Activated CD8-positive, alpha-beta memory T cell treated with anti-CD3 and anti-CD28 coated beads, Interleukin-2, amount 10 ng/mL, durations not matched to agents 7 days and 5 days (primary cell): ENCODE results near the gene KCNQ4. TPM values are rescaled to one million over a fixed set of nuclear protein-coding genes. Genes with fewer than 3 reads are reported as not detected.

ENCODE experiments used
- ATAC-seq: fragments of 150-1000 bp; cut with Tn5 transposase; one replicate; pipeline ENCODE4 v1.10.0; 2021; ENCODE audit warnings: moderate library complexity
- CTCF ChIA-PET: fragments of 350-600 bp; sonication (Branson Sonifier 250); formaldehyde crosslinking; loops from one replicate; lab custom pipeline; 2021; ENCODE audit warnings: antibody characterized with exemption; lab: Charles Lee
- DNase-seq: peaks from one replicate; pipeline ENCODE4 v3.0.0-alpha.2; 2020
- H3K27ac Mint-ChIP-seq: one replicate; pipeline ENCODE4 v1.8.0; 2021; ENCODE audit warnings: mild to moderate bottlenecking, mixed read lengths
- H3K27me3 Mint-ChIP-seq: one replicate; pipeline ENCODE4 v1.8.0; 2021; ENCODE audit warnings: mixed read lengths
- H3K36me3 Mint-ChIP-seq: one replicate; pipeline ENCODE4 v1.8.0; 2021; ENCODE audit warnings: mild to moderate bottlenecking, mixed read lengths
- H3K4me1 Mint-ChIP-seq: one replicate; pipeline ENCODE4 v1.8.0; 2021; ENCODE audit warnings: mixed read lengths
- H3K4me3 Mint-ChIP-seq: one replicate; pipeline ENCODE4 v1.8.0; 2021; ENCODE audit warnings: mild to moderate bottlenecking, moderate library complexity, mixed read lengths
- H3K9me3 Mint-ChIP-seq: one replicate; pipeline ENCODE4 v1.8.0; 2022; ENCODE audit warnings: low read depth, mixed read lengths
- total RNA-seq, 2 experiments: library from RNA; stranded (reverse); gene quantifications; one replicate each; pipeline ENCODE4 v1.2.3, GENCODE V29; 2021

The KCNQ4 gene
- total RNA-seq, 2 experiments from 2014 or later: 0.12 to 0.44 TPM

DNA sequence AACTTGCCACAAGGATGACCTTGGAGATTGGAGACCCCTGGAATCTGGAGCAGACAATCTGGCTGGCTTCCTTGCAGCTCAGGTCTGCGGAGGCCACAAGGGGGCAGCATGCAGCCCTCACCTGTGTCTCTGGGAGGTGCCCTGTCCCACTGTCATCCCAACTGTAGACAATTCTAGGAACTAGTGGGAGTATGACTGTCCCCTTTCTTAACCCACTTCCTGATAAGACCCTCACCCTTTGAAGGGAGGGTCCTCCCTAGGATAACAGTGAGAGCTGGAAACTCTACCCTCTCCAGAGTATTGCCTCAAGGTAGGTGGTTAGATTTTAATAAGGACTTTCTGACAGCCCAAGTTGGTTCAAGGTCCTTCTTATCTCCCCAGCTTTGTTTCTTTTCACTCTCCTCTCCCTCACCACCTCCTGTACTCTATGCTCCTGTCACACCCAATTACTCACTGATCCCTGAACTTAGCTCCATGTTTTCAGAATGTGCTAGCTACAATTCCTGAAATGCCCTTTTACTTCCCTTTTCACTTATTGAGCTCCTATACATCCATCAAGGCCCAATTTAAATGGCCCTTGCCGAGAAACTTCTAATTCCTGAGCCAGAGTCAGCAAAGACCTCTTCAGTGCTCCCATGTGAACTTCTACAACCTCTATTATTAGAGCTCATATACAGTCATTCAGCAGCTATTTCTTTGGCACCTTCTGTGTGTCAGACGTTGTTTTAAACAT is 9.2 kb upstream of the KCNQ4 start:
- peaks cover 39% of the 10 kb centered on the region for H3K36me3 Mint-ChIP-seq
- DNase-seq (peak; percentile 75), ATAC-seq (peak; percentile 79)
- H3K4me3 Mint-ChIP-seq: no peak overlapping the region
- H3K4me1 Mint-ChIP-seq: peaks cover 24% of the 10 kb centered on the region
- H3K27me3 Mint-ChIP-seq: no peaks in the 10 kb centered on the region
- H3K27ac Mint-ChIP-seq: peak overlapping the region; percentile 29
- CTCF ChIA-PET: interaction anchor here (0.6 to 9.9 kb wide), 47 partner anchors 9 to 192 kb away, joined by 3 to 228 read pairs (median 4); partner anchors contain the start of gene KCNQ4
- H3K9me3 Mint-ChIP-seq: peaks cover 3% of the 10 kb centered on the region

DNA sequence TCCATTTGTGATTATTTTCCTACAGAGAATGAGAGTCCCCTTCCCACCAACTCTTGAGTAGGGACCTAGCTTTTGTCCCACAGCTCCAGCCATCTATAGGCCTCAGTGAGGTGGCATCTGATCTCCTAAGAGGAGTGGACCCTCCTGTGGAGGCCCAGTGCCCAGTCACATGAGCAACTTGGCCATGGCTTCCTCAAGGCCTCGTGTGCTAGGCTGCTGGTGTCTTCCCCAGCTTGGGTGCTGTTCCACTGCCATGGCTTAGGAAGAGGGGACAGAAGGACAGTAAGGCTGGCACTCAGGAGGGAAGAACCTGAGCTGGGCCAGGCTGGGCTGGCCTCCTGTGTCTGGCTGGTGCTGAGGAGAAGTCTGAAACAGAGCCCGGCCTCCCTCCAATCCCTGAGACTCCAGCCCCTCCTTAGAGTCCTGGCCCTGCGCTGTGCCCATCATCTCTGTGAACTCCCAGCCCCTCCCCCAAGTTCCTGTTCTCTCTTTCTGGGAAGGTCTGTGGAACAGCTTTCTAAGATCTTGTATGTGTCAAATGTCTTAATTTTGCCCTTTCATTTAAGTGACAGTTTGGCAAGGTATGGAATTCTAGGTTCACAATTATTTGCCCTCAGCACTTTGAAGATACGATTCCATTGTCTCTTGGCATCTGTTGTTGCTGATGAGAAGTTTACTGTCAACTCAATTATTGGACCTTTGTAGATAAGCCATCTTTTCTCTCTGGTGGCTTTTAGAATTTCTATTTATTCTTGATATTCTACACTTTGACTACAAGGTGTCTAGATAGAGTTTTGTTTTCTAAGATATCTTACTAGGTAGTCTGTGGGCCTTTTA is 7.1 kb upstream of the KCNQ4 start:
- CTCF ChIA-PET: interaction anchor here (0.7 to 9.9 kb wide), 6 partner anchors 11 to 560 kb away, joined by 3 to 228 read pairs (median 6); no protein-coding TSS in a partner anchor
- no peak overlapping the region for H3K27ac Mint-ChIP-seq
- no peak overlapping the region for H3K4me3 Mint-ChIP-seq
- peaks cover 32% of the 10 kb centered on the region for H3K36me3 Mint-ChIP-seq
- H3K4me1 Mint-ChIP-seq: peaks cover 12% of the 10 kb centered on the region
- H3K9me3 Mint-ChIP-seq: peaks cover 3% of the 10 kb centered on the region
- ATAC-seq (no peak), DNase-seq (no peak)
- H3K27me3 Mint-ChIP-seq: no peaks in the 10 kb centered on the region

DNA sequence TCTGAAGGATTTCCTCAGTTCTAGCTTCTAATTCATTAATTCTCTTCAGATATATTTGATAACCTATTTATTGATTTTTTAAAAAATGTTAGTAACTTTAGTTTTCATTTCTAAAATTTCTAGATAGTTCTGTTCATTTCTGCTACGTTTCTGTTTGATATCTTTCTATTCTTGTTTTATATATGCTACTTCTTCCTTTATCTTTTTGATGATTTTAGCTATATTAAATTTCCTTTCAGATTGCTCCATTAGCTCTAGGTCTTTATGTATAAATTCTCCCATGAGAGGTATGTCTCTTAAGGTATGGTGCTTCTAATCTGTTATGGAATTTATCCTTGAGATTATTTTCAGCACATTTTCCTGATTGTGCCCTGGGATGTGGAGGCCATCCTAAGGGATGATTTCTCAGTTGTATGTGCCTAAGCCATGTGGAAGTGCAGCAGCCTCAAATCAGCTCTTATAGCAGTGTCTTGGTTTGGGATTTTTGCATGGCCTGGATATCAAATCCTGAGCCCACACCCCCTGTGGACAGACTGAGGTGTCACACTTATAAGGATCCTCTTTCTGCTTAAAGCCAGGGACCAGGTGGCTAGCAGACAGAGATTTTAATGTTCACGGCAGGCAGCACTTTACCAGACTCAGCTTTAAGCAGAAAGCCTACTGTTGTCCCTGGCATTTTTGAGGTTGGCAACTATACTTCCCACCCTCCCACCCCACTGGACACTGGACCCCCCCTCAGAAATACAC is 6.2 kb upstream of the KCNQ4 start:
- Mint-ChIP-seq H3K4me3 (no peak overlapping the region), H3K9me3 (peaks cover 3% of the 10 kb centered on the region), H3K36me3 (peaks cover 32% of the 10 kb centered on the region), H3K27me3 (peaks cover 8% of the 10 kb centered on the region), H3K4me1 (peaks cover 12% of the 10 kb centered on the region), H3K27ac (no peak overlapping the region)
- DNase-seq (no peak), ATAC-seq (no peak)
- CTCF ChIA-PET: interaction anchor here (1.0 to 9.9 kb wide), 4 partner anchors 10 to 173 kb away, joined by 3 to 228 read pairs (median 50); no protein-coding TSS in a partner anchor

DNA sequence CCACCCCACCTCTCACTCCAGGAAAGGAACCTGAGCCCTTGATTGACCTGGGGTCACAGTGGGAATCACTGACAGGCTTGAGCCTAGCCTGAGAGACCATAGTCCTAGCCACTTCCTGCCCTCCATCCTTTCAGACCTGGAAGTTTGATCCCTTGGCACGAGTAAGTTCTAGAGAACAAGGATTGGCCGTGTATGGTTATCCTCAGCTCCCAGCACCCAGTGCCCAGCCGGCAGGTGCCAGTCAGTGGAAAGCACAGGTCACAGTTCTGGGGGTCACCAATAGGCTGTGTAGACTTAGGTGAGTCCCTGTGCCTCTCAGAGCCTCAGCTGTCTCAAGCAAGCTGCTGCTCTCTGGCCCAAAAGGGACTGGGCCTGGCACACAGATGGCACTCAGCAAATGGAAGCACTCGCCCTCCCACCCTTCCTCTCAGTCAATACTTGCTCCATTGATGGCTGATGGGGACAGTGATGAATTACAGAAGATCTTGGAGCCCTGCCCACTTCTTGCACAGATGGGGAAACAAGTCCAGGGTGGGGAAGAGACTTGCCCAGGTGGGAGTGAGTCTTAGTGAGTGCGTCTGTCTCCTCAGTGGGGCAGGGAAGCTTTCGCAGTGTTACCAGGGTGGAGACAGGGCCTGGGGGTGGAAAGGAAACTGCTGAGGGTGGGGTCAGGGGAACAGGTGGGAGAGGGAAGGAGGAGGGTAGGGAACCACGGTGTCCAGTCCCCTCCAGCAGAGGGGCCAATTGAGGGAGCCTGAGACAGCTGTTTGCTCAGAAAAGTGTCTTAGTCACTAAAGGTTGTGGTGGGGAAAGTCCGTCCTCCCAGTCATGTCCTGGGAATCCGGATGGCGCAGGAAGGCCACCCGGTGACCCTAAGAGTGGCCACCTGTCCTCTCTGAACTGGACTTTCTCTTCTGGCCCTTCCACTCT is 2.6 kb upstream of the KCNQ4 start:
- no peak overlapping the region for H3K27ac Mint-ChIP-seq
- no peak for ATAC-seq

DNA sequence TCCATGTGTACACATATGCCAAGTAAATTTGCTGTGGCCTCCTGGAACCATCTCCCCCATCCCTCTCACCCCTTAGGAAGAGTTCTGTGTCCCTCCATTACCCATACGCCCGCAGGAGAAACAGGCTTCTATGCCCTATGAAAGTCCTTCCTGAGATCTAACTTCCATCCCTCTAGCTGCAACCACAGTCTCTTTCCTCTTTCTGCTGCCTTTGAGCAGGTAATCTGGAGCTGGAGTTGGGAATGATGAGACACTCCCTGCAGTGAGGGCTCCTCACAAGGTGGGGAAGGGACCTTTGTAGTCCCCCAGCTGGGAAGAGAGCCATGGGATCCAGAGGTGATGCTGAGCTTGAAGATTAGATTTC is 2.0 kb upstream of the KCNQ4 start:
- Mint-ChIP-seq H3K36me3 (peaks cover 14% of the 10 kb centered on the region), H3K4me3 (no peak overlapping the region), H3K27ac (no peak overlapping the region), H3K9me3 (peaks cover 3% of the 10 kb centered on the region), H3K4me1 (peaks cover 11% of the 10 kb centered on the region), H3K27me3 (peaks cover 35% of the 10 kb centered on the region)
- no peak for ATAC-seq
- DNase-seq: no peak
- CTCF ChIA-PET: interaction anchor here (0.7 to 3.8 kb wide), 5 partner anchors 7 to 172 kb away, joined by 3 to 16 read pairs (median 4); no protein-coding TSS in a partner anchor

More for the DNA sequence above, 2.6 kb upstream of the KCNQ4 start:
- H3K9me3 Mint-ChIP-seq: peaks cover 3% of the 10 kb centered on the region
- peaks cover 11% of the 10 kb centered on the region for H3K4me1 Mint-ChIP-seq
- no peak overlapping the region for H3K4me3 Mint-ChIP-seq
- peaks cover 35% of the 10 kb centered on the region for H3K27me3 Mint-ChIP-seq
- H3K36me3 Mint-ChIP-seq: peaks cover 21% of the 10 kb centered on the region
- DNase-seq: no peak
- CTCF ChIA-PET: interaction anchor here (0.7 to 9.9 kb wide), 4 partner anchors 31 to 172 kb away, joined by 3 to 228 read pairs (median 6); no protein-coding TSS in a partner anchor

DNA sequence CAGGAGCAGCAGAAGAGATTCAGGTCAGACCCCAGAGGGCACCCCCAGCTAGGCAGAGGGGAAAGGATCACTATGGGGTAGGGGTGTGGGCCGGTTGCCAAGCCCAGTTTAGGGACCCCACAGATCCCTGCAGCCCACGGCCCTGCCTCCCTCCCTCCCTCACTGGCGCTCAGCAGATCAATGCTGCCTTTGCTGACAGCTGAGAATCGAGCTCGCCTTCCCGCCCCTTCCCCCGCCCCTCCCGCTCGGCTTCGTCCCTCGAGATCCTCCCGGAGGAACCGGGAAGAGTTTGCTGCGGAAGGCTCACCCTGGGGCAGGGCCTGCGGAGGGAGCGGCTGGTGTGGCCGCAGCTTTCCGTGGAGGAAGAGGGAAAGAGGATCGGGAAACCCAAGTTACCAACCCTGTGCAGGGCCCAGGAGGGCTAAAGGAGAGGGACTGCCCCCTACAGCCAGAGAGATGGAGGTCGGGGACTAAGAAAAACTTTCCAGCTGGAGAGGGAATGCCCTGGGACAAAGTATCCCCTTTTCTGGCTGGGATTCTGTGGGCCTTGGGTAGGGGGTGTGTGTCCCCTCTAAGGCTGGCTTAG is 1.1 kb upstream of the KCNQ4 start:
- no peak overlapping the region for H3K4me3 Mint-ChIP-seq
- CTCF ChIA-PET: interaction anchor here (0.8 to 3.8 kb wide), 5 partner anchors 8 to 171 kb away, joined by 3 to 16 read pairs (median 4); no protein-coding TSS in a partner anchor
- peaks cover under 1% of the 10 kb centered on the region for H3K9me3 Mint-ChIP-seq
- no peak for ATAC-seq
- peaks cover 35% of the 10 kb centered on the region for H3K27me3 Mint-ChIP-seq
- DNase-seq: no peak
- H3K27ac Mint-ChIP-seq: no peak overlapping the region
- H3K36me3 Mint-ChIP-seq: peaks cover 6% of the 10 kb centered on the region
- H3K4me1 Mint-ChIP-seq: peaks cover 11% of the 10 kb centered on the region

DNA sequence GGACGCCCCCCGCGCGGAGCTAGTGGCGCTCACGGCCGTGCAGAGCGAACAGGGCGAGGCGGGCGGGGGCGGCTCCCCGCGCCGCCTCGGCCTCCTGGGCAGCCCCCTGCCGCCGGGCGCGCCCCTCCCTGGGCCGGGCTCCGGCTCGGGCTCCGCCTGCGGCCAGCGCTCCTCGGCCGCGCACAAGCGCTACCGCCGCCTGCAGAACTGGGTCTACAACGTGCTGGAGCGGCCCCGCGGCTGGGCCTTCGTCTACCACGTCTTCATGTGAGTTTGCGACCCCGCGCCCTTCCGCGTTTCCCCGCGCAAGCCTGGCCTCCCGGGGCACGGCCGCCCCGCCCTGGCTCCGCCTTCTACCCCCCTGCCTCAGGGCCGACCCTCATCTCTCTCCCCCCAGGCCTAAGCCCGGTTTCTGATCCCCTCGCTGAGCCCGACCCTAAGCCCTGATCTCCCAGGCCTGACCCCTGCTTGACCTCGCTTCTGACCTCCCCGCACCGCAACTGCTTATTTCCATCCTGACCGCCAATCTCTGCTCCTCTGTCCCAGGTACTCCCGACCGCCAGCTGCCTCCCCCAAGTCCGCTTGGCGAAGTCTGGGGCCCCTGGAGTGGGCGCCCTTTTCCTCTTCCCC is 669 bp downstream of the KCNQ4 start:
- CTCF ChIA-PET: interaction anchor here (3.8 kb wide), 1 partner anchor 10 kb away, joined by 16 read pairs; no protein-coding TSS in a partner anchor
- Mint-ChIP-seq H3K27me3 (peaks cover 35% of the 10 kb centered on the region), H3K4me3 (peak overlapping the region; percentile 42), H3K27ac (no peak overlapping the region), H3K4me1 (peaks cover 7% of the 10 kb centered on the region), H3K9me3 (no peaks in the 10 kb centered on the region), H3K36me3 (no peaks in the 10 kb centered on the region)
- DNase-seq (no peak), ATAC-seq (no peak)

DNA sequence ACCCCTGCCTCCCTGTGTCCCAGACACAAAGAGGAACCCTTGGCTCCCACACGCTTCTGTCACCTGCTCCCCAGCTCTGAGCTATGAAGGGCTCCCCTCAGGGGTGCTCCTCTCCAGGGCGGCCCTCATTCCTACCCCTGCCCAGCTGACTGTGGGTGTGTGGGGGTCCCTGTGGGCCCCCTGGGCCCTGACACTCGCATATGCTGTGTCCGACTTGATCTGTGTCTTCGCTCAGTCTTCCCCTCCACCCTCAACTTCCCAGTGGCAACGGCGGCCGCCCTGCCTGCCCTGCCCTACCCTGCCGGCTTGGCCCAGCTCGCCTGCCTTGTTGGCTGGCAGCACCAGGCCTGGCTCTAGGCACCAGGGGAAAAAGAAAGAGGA is 1.2 kb downstream of the KCNQ4 start:
- Mint-ChIP-seq H3K9me3 (no peaks in the 10 kb centered on the region), H3K27me3 (peaks cover 35% of the 10 kb centered on the region), H3K36me3 (no peaks in the 10 kb centered on the region), H3K27ac (no peak overlapping the region), H3K4me1 (peaks cover 7% of the 10 kb centered on the region), H3K4me3 (peak overlapping the region; percentile 42)
- CTCF ChIA-PET: interaction anchor here (3.8 kb wide), 1 partner anchor 10 kb away, joined by 16 read pairs; no protein-coding TSS in a partner anchor
- no peak for DNase-seq
- ATAC-seq: no peak

DNA sequence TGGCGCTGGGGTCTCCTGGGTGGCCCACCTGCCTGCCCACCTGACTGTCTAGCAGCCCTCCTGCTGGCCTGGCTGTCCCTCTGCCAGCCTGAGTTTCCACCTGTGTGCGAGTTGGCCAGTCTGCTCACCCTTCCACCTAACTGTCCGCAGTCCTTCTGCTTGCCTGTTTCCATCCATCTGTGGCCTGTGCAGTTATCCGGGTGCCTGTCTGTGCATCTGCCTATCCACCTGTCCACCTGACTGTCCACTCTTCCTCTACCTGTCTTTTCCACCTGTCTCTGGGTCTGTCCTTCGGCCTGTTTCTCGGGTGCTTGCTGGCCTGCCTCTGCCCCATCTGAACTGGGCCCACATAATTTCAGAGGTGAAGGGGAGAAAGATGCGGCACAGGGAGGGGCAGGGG is 1.9 kb downstream of the KCNQ4 start:
- ATAC-seq (no peak), DNase-seq (no peak)
- no peaks in the 10 kb centered on the region for H3K36me3 Mint-ChIP-seq
- no peaks in the 10 kb centered on the region for H3K9me3 Mint-ChIP-seq
- no peak overlapping the region for H3K27ac Mint-ChIP-seq
- peaks cover 35% of the 10 kb centered on the region for H3K27me3 Mint-ChIP-seq
- no peak overlapping the region for H3K4me3 Mint-ChIP-seq
- peaks cover 7% of the 10 kb centered on the region for H3K4me1 Mint-ChIP-seq
- CTCF ChIA-PET: interaction anchor here (3.8 kb wide), 1 partner anchor 11 kb away, joined by 16 read pairs; no protein-coding TSS in a partner anchor

DNA sequence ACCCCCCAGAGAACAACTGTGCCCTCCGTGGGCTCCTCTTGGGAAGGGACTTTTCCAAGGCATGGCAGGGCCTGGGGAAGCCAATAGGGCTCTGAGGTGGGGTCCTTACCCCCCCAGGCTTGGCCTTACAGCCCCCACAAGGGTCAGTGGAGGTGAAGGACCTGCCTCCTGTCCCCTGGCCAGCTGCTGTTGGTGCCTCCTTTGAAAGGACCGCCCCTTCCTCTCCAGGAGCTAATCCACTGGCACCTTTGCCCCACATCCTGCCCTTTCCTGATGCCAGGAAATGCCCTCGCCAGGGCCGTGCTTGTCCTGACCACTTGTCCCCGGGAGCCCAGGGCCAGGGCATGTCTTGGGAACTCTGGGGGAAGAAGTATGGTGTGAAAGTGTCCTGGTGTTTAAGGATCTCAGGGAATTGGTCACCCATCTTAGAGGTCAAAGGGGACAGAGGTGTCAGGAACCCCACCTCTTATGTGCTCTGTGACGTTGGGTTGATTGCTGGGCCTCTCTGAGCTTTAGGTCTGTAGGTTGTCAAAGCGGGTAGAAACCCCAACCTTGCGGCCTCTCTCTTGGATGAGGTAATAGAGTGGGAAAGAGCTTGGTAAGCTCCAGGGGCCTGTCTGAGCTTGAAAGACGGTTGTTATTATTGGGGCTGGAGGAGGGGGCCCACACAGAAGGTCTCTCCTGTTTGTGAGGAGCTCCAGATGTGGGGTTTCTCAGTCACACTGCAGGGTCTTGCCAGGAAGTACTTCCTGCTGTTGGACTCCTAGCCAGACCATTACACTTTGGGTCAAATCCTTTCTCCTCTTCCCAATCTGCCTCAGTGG is 2.8 kb downstream of the KCNQ4 start:
- Mint-ChIP-seq H3K4me3 (no peak overlapping the region), H3K4me1 (peaks cover 7% of the 10 kb centered on the region), H3K27me3 (peaks cover 35% of the 10 kb centered on the region), H3K27ac (peak overlapping the region; percentile 28), H3K9me3 (no peaks in the 10 kb centered on the region), H3K36me3 (no peaks in the 10 kb centered on the region)
- DNase-seq: no peak
- ATAC-seq: no peak
- CTCF ChIA-PET: interaction anchor here (0.6 to 2.2 kb wide), 5 partner anchors 8 to 63 kb away, joined by 3 to 8 read pairs (median 4); no protein-coding TSS in a partner anchor
